Naive thymus-derived CD8-positive, alpha-beta T cell (primary cell): ENCODE results near the gene BCL6B. TPM values are rescaled to one million over a fixed set of nuclear protein-coding genes. Genes with fewer than 3 reads are reported as not detected.
"Not testable (repeated sequence)": the region's sequence is repeated elsewhere in the genome, so short reads cannot be mapped to it uniquely, and the experiment has no call there.

Experiments
- ATAC-seq, 2 donors: fragments of 150-1000 bp; cut with Tn5 transposase in 1 of 2; sonication (Bioruptor Pico), chemical (Tn5 transposase) in 1 of 2; 1 replicate in 1 of 2; 2 replicates in 1 of 2; pipeline ENCODE4 v1.10.0; 2021; ENCODE audit warnings: mild to moderate bottlenecking in 2 of 2, moderate library complexity in 2 of 2
- POLR2A ChIA-PET: fragments of 350-600 bp; sonication (Branson Sonifier 250); formaldehyde crosslinking; loops from one replicate; lab custom pipeline; 2021; ENCODE audit warnings: antibody characterized with exemption; lab: Charles Lee
- DNase-seq, 10 donors: peaks; one replicate each; pipeline versions ENCODE4 v3.0.0 to v3.0.0-alpha.2; 2020 to 2022
- H3K27ac Mint-ChIP-seq, 10 donors: one replicate each; pipeline ENCODE4 v1.8.0; 2020 to 2022; ENCODE audit warnings: mild to moderate bottlenecking in 10 of 10, mixed read lengths in 10 of 10, moderate library complexity in 4 of 10, inconsistent platforms in 1 of 10
- H3K27me3 Mint-ChIP-seq, 5 donors: one replicate each; pipeline ENCODE4 v1.8.0; 2021 to 2022; ENCODE audit warnings: mixed read lengths in 5 of 5
- H3K36me3 Mint-ChIP-seq, 3 donors: one replicate each; pipeline ENCODE4 v1.8.0; 2020 to 2022; ENCODE audit warnings: mixed read lengths in 3 of 3, mild to moderate bottlenecking in 2 of 3, inconsistent platforms in 1 of 3
- H3K4me1 Mint-ChIP-seq, 4 donors: one replicate each; pipeline ENCODE4 v1.8.0; 2021 to 2022; ENCODE audit warnings: mixed read lengths in 4 of 4
- H3K4me3 Mint-ChIP-seq, 10 donors: one replicate each; pipeline ENCODE4 v1.8.0; 2020 to 2022; ENCODE audit warnings: mild to moderate bottlenecking in 10 of 10, mixed read lengths in 10 of 10, moderate library complexity in 6 of 10, inconsistent platforms in 1 of 10
- H3K9me3 Mint-ChIP-seq, 9 donors: one replicate each; pipeline ENCODE4 v1.8.0; 2020 to 2022; ENCODE audit warnings: mixed read lengths in 9 of 9, mild to moderate bottlenecking in 3 of 9, inconsistent platforms in 1 of 9, moderate library complexity in 1 of 9
- polyA plus RNA-seq, 3 donors: library from polyadenylated mRNA; unstranded; fragments of 300-500 nt; fragmentation: Illumina TruSeq; gene quantifications; one replicate each; pipeline ENCODE4 v1.2.3, GENCODE V29; 2021
- total RNA-seq, 8 experiments: library from RNA in 2 of 8; stranded (reverse) in 2 of 8; gene quantifications; one replicate each; pipeline ENCODE4 v1.2.3 and lab custom pipeline; 2021 to 2026

Gene BCL6B
- not detected for total RNA-seq
- not detected for polyA plus RNA-seq
- total RNA-seq (lab: John Stamatoyannopoulos, UW): 0 to 0.49 (median 0.07) reads per million in 6 experiments

GRCh38 chr17:7022781-7023571, at the start of gene BCL6B:
TSS of gene BCL6B (plus strand) at chr17:7023050. CDS start at chr17:7023672, 622 bp downstream.
- Mint-ChIP-seq H3K27ac (peak within 1 kb of the TSS in 9 of 10 donors; percentile 38 to 93 (median 90)), H3K27me3 (peaks cover 0 to 10% (median 0%) of the 10 kb centered on the region in 5 donors), H3K4me3 (peak within 1 kb of the TSS; percentile 67 to 84 (median 77)), H3K9me3 (no peaks in the 10 kb centered on the region), H3K36me3 (peaks cover 0 to 2% (median 0%) of the 10 kb centered on the region in 3 donors), H3K4me1 (peaks cover 25 to 61% (median 44%) of the 10 kb centered on the region in 4 donors)
- POLR2A ChIA-PET: interaction anchor here (1.5 to 10.3 kb wide), 4 partner anchors 10 to 23 kb away, joined by 6 to 81 read pairs (median 16); partner anchors contain the start of genes RNASEK and SLC16A13
- ATAC-seq (no peak), DNase-seq (no peak)

- POLR2A ChIA-PET, ATAC-seq, H3K27ac Mint-ChIP-seq: not testable (repeated sequence)
Measured at GRCh38 chr17:6979440-6979839, 43.4 kb upstream of the BCL6B start.

GRCh38 chr17:6981426-6981825, 41.4 kb upstream of the BCL6B start:
- Mint-ChIP-seq H3K27ac (no peak overlapping the region), H3K4me3 (peak overlapping the region in 1 of 10 donors; percentile 29), H3K36me3 (no peaks in the 10 kb centered on the region), H3K27me3 (no peaks in the 10 kb centered on the region), H3K4me1 (peaks cover 5 to 12% (median 9%) of the 10 kb centered on the region in 4 donors), H3K9me3 (peaks cover 0 to 2% (median 0%) of the 10 kb centered on the region in 9 donors)
- no peak for DNase-seq
- ATAC-seq: no peak
- POLR2A ChIA-PET: no interaction called here

More at GRCh38 chr17:6979440-6979839, 43.4 kb upstream of the BCL6B start:
- H3K4me3 Mint-ChIP-seq, H3K36me3 Mint-ChIP-seq, DNase-seq, H3K9me3 Mint-ChIP-seq, H3K27me3 Mint-ChIP-seq: not testable (repeated sequence)
- peaks cover 5 to 12% (median 9%) of the 10 kb centered on the region in 4 donors for H3K4me1 Mint-ChIP-seq

GRCh38 chr17:6985266-6985665, 37.6 kb upstream of the BCL6B start:
- peak overlapping the region in 1 of 10 donors; percentile 2 for H3K27ac Mint-ChIP-seq
- H3K4me1 Mint-ChIP-seq: peaks cover 7 to 12% (median 9%) of the 10 kb centered on the region in 4 donors

GRCh38 chr17:6986676-6987075, 36.2 kb upstream of the BCL6B start:
- POLR2A ChIA-PET: no interaction called here
- Mint-ChIP-seq H3K4me1 (peaks cover 0 to 4% (median 0%) of the 10 kb centered on the region in 4 donors), H3K27me3 (no peaks in the 10 kb centered on the region), H3K9me3 (no peaks in the 10 kb centered on the region), H3K36me3 (no peaks in the 10 kb centered on the region), H3K27ac (peak overlapping the region in 1 of 10 donors; percentile 3), H3K4me3 (no peak overlapping the region)
- DNase-seq (no peak), ATAC-seq (no peak)

More at GRCh38 chr17:6985266-6985665, 37.6 kb upstream of the BCL6B start:
- no peaks in the 10 kb centered on the region for H3K36me3 Mint-ChIP-seq
- ATAC-seq (no peak), DNase-seq (no peak)
- H3K27me3 Mint-ChIP-seq: no peaks in the 10 kb centered on the region
- no peak overlapping the region for H3K4me3 Mint-ChIP-seq
- POLR2A ChIA-PET: interaction anchor here (0.6 kb wide), 1 partner anchor 21 kb away, joined by 4 read pairs; no protein-coding TSS in a partner anchor
- H3K9me3 Mint-ChIP-seq: no peaks in the 10 kb centered on the region

- POLR2A ChIA-PET: no interaction called here
- Mint-ChIP-seq H3K4me3 (no peak overlapping the region), H3K27ac (no peak overlapping the region), H3K9me3 (no peaks in the 10 kb centered on the region), H3K36me3 (peaks cover 0 to 4% (median 0%) of the 10 kb centered on the region in 3 donors), H3K27me3 (no peaks in the 10 kb centered on the region), H3K4me1 (peaks cover 0 to 9% (median under 1%) of the 10 kb centered on the region in 4 donors)
- ATAC-seq (no peak), DNase-seq (no peak)
Measured at GRCh38 chr17:6989779-6990178, 33.1 kb upstream of the BCL6B start.

DNA sequence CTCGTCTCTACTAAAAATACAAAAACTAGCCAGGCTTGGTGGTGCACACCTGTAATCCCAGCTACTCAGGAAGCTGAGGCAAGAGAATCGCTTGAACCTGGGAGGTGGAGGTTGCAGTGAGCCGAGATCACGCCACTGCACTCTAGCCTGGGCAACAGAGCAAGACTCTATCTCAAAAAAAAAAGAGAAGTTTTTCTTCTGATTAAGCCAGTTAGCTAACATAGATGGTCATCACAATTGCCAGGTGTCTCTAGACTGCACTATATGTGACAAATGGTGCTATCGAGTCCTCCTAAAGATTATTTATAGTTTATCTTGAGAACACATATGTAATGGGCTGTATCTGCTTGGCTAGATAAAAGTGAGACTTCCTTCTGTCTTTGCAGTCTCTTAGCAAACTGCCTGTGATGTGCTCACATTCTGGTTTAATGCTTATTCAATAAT, 29.2 kb upstream of the BCL6B start:
- H3K4me3 Mint-ChIP-seq, H3K27me3 Mint-ChIP-seq, H3K9me3 Mint-ChIP-seq, ATAC-seq, DNase-seq, POLR2A ChIA-PET: not testable (repeated sequence)
- Mint-ChIP-seq H3K4me1 (peaks cover 0 to 11% (median 4%) of the 10 kb centered on the region in 4 donors), H3K36me3 (peaks cover 5 to 26% (median 5%) of the 10 kb centered on the region in 3 donors), H3K27ac (peak overlapping the region in 3 of 10 donors; percentile 13 to 56 (median 19))

DNA sequence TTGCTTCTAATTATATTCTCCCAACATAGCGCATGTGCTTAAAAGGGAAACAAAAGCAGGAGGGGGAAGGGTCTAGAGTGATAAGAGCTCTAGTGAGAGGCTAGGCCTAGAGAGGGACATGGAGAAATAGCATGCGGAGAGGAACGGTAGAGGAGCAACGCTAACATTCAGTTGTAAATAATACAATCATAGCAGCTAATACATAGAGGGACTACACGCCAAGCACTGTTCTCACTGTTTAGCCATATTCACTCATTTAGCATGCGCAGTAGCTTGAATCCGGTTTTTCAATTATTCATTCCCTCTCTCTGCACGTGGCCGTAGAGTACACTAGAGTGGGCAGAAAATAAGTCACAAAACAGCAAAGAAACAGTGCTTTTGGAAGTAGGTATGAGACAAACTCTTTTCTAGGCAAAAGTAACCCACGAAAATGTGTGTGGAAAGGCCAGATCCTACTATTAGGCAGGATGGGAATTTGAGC, 28.7 kb upstream of the BCL6B start:
- no peaks in the 10 kb centered on the region for H3K27me3 Mint-ChIP-seq
- POLR2A ChIA-PET: interaction anchor here (0.6 kb wide), 1 partner anchor 138 kb away, joined by 4 read pairs; no protein-coding TSS in a partner anchor
- peak overlapping the region in 2 of 10 donors; percentile 13 to 56 for H3K27ac Mint-ChIP-seq
- H3K36me3 Mint-ChIP-seq: peaks cover 5 to 30% (median 5%) of the 10 kb centered on the region in 3 donors
- H3K4me1 Mint-ChIP-seq: peaks cover 0 to 11% (median 4%) of the 10 kb centered on the region in 4 donors
- ATAC-seq (no peak), DNase-seq (no peak)
- no peaks in the 10 kb centered on the region for H3K9me3 Mint-ChIP-seq
- no peak overlapping the region for H3K4me3 Mint-ChIP-seq

- POLR2A ChIA-PET: interaction anchor here (0.6 kb wide), 1 partner anchor 137 kb away, joined by 4 read pairs; no protein-coding TSS in a partner anchor
- peaks cover 5 to 36% (median 8%) of the 10 kb centered on the region in 3 donors for H3K36me3 Mint-ChIP-seq
- no peaks in the 10 kb centered on the region for H3K9me3 Mint-ChIP-seq
- peak overlapping the region in 5 of 10 donors; percentile 6 to 81 (median 43) for H3K27ac Mint-ChIP-seq
- no peak overlapping the region for H3K4me3 Mint-ChIP-seq
- ATAC-seq (no peak), DNase-seq (no peak)
- no peaks in the 10 kb centered on the region for H3K27me3 Mint-ChIP-seq
- peaks cover 0 to 13% (median 6%) of the 10 kb centered on the region in 4 donors for H3K4me1 Mint-ChIP-seq
Measured at GRCh38 chr17:6994666-6995256, 28.1 kb upstream of the BCL6B start.

DNA sequence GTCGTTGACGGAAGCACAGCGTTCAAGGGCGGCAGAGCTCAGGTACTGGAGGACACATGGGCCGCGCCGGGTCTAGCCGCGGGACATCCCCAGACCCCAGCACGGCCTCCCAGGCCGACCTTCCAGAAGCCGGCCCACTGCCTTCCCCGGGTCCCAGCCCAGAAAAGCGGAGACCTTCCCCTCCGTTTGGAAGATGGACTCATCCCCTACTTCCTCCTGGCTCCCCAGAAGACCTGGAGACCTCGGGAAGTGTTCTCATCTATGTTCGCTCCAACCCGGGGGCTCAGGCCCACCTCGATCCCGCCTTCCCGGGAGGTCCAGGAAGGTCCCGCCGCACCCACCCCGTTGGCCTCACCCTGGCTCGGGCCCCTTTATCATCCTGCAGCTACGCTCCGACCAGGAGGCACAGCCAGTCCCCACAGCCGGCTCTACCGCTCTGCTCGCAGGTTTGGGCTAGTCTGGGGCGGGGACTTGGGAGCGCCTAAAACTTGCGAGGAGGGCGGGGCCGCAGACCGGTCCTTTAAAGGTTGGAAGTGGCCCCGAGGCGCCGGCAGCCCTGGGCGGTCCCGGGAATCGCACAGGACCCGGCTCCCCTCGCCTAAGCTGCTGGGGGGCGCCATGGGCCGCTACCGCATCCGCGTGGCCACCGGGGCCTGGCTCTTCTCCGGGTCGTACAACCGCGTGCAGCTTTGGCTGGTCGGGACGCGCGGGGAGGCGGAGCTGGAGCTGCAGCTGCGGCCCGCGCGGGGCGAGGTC, 27.2 kb upstream of the BCL6B start, which contains the start of gene ALOX12:
ALOX12 (plus strand) TSS at position 550 of the 756 bp plus-strand sequence; CDS start at position 619, 69 bp downstream.
- Mint-ChIP-seq H3K4me1 (peaks cover 0 to 15% (median 6%) of the 10 kb centered on the region in 4 donors), H3K27ac (peak within 1 kb of the TSS in 6 of 10 donors; percentile 6 to 81 (median 50)), H3K9me3 (no peaks in the 10 kb centered on the region), H3K36me3 (peaks cover 5 to 44% (median 8%) of the 10 kb centered on the region in 3 donors), H3K4me3 (no peak within 1 kb of the TSS), H3K27me3 (no peaks in the 10 kb centered on the region)
- ATAC-seq: no peak
- POLR2A ChIA-PET: interaction anchor here (0.6 kb wide), 1 partner anchor 692 kb away, joined by 3 read pairs; the partner anchor contains the start of gene WRAP53
- no peak for DNase-seq

DNA sequence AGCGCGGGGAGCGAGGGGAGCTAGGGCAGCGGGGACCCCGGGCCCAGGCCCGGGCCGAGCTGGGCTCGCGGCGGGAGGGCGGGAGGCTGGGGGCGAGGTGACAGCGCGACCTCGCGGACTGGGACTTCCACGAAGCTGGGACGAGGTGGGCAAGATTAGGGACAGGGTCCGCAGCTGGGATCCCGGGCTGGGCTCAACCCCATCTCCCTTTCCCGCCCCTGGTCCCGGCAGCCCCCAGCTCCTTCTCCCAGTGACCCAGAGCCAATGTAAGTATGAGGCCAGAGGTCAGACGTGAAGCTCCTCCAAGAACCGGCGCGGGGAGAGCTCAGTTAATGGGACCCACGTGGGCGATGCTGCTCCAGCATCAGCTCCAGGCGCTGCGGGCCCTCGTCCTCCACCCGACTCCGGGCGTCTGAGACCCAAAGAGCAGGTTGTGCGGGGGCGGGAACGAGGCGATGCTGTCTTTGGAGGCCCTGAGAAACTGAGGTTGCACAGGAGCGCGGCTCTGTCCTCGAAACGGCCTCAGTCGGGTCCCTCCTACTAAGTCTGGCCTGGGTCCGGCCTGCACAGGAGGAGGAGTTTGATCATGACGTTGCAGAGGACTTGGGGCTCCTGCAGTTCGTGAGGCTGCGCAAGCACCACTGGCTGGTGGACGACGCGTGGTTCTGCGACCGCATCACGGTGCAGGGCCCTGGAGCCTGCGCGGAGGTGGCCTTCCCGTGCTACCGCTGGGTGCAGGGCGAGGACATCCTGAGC, 26.4 kb upstream of the BCL6B start:
- DNase-seq (no peak), ATAC-seq (no peak)
- H3K27ac Mint-ChIP-seq: peak overlapping the region in 1 of 10 donors; percentile 14
- POLR2A ChIA-PET: interaction anchor here (0.6 kb wide), 1 partner anchor 692 kb away, joined by 3 read pairs; the partner anchor contains the start of gene WRAP53
- H3K4me1 Mint-ChIP-seq: peaks cover 0 to 17% (median 6%) of the 10 kb centered on the region in 4 donors
- no peaks in the 10 kb centered on the region for H3K27me3 Mint-ChIP-seq
- peaks cover 6 to 51% (median 11%) of the 10 kb centered on the region in 3 donors for H3K36me3 Mint-ChIP-seq
- no peak overlapping the region for H3K4me3 Mint-ChIP-seq
- no peaks in the 10 kb centered on the region for H3K9me3 Mint-ChIP-seq
